Measurements from ENCODE around the gene CAMTA1. TPM values are rescaled to one million over a fixed set of nuclear protein-coding genes. Genes with fewer than 3 reads are reported as not detected.

The CAMTA1 gene
- polyA plus RNA-seq, 1 of the 3 experiments (the other 2 are of a cell fraction), result 63.1 TPM

DNA sequence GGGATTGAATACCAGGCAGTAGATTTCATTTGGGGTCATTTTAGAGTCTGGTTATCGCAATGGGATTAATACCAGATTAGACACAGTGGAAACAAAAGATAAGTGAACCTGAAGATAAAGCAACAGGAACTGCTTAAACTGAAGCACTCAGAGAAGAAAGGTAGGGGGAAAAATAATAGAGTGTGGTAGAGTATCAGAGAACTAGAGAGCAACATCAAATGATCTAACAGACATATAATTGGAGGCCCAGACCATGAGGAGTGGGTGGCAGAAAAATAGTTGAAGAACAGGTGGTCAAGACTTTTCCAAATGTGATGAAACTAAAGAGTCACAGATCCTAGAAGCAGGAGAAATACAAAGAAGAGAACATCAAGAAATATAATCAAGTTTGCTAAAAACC is 484.3 kb downstream of the CAMTA1 start:
- H3F3A ChIP-seq (replicated peaks; ENCODE audit: insufficient read depth), result peaks cover 4% of the 10 kb centered on the region
- peaks cover 0 to 21% of the 10 kb centered on the region in 2 experiments; a peak in 2 of 4 replicates for H3K4me1 ChIP-seq (ENCODE audit: control insufficient read depth in 1 of 2, insufficient read depth in 2 of 2, low read depth in 1 of 2, low read length in 1 of 2)
- no peak for DNase-seq
- no peaks in the 10 kb centered on the region for H3K27me3 ChIP-seq (ENCODE audit: insufficient read depth)
- H3K9me3 ChIP-seq, result no peaks in the 10 kb centered on the region; the same call in 1 of the 2 replicates
- H3K4me3 ChIP-seq (ENCODE audit: low read depth in 2 of 2, low read length in 1 of 2), result no peak overlapping the region
- H3K9me2 ChIP-seq, result no peaks in the 10 kb centered on the region
- H3K79me2 ChIP-seq (ENCODE audit: insufficient read depth), result no peaks in the 10 kb centered on the region
- H3K9ac ChIP-seq, result no peak overlapping the region
- CTCF ChIA-PET, result no interaction called here
- H4K20me1 ChIP-seq (ENCODE audit: insufficient read depth), result no peaks in the 10 kb centered on the region
- WGBS (ENCODE audit: low lambda C conversion rate), result 90% methylated on average over 1 of the region's 1 CpG
- H3K4me2 ChIP-seq, result no peak overlapping the region
- TF ChIP-seq JUND (IDR thresholded peaks at IDR 0.05), result no peak
- no peak for TF ChIP-seq TAF1 (IDR thresholded peaks at IDR 0.05; ENCODE audit: borderline replicate concordance, low read depth, low read length)
- TF ChIP-seq, protein P1, sequence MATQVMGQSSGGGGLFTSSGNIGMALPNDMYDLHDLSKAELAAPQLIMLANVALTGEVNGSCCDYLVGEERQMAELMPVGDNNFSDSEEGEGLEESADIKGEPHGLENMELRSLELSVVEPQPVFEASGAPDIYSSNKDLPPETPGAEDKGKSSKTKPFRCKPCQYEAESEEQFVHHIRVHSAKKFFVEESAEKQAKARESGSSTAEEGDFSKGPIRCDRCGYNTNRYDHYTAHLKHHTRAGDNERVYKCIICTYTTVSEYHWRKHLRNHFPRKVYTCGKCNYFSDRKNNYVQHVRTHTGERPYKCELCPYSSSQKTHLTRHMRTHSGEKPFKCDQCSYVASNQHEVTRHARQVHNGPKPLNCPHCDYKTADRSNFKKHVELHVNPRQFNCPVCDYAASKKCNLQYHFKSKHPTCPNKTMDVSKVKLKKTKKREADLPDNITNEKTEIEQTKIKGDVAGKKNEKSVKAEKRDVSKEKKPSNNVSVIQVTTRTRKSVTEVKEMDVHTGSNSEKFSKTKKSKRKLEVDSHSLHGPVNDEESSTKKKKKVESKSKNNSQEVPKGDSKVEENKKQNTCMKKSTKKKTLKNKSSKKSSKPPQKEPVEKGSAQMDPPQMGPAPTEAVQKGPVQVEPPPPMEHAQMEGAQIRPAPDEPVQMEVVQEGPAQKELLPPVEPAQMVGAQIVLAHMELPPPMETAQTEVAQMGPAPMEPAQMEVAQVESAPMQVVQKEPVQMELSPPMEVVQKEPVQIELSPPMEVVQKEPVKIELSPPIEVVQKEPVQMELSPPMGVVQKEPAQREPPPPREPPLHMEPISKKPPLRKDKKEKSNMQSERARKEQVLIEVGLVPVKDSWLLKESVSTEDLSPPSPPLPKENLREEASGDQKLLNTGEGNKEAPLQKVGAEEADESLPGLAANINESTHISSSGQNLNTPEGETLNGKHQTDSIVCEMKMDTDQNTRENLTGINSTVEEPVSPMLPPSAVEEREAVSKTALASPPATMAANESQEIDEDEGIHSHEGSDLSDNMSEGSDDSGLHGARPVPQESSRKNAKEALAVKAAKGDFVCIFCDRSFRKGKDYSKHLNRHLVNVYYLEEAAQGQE (IDR thresholded peaks at IDR 0.05; ENCODE audit: low read depth, low read length), result no peak
- no peak for TF ChIP-seq NRF1 (IDR thresholded peaks at IDR 0.05; ENCODE audit: low read depth, low read length)
- no peak for TF ChIP-seq EP300 (IDR thresholded peaks at IDR 0.05; ENCODE audit: borderline replicate concordance in 1 of 2, low read depth in 1 of 2, low read length in 1 of 2)
- TF ChIP-seq FOSL2 (IDR thresholded peaks at IDR 0.05; ENCODE audit: borderline replicate concordance, low read depth), result no peak
- no peak for TF ChIP-seq RAD21 (IDR thresholded peaks at IDR 0.05; ENCODE audit: low read length)
- TF ChIP-seq TEAD4 (IDR thresholded peaks at IDR 0.05; ENCODE audit: borderline replicate concordance, insufficient read depth), result no peak
- TF ChIP-seq, protein P2, sequence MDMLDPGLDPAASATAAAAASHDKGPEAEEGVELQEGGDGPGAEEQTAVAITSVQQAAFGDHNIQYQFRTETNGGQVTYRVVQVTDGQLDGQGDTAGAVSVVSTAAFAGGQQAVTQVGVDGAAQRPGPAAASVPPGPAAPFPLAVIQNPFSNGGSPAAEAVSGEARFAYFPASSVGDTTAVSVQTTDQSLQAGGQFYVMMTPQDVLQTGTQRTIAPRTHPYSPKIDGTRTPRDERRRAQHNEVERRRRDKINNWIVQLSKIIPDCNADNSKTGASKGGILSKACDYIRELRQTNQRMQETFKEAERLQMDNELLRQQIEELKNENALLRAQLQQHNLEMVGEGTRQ (IDR thresholded peaks at IDR 0.05; ENCODE audit: borderline replicate concordance, low read depth, low read length), result no peak
- no peak overlapping the region for H2AFZ ChIP-seq (ENCODE audit: low read depth)
- POLR2A ChIA-PET, result no interaction called here
- no peak overlapping the region for H3K27ac ChIP-seq (ENCODE audit: low read depth in 2 of 2, low read length in 1 of 2)
- no peaks in the 10 kb centered on the region for H3K36me3 ChIP-seq (replicated peaks in 1 of 2; ENCODE audit: control insufficient read depth in 1 of 2, insufficient read depth in 2 of 2, low read length in 1 of 2)

DNA sequence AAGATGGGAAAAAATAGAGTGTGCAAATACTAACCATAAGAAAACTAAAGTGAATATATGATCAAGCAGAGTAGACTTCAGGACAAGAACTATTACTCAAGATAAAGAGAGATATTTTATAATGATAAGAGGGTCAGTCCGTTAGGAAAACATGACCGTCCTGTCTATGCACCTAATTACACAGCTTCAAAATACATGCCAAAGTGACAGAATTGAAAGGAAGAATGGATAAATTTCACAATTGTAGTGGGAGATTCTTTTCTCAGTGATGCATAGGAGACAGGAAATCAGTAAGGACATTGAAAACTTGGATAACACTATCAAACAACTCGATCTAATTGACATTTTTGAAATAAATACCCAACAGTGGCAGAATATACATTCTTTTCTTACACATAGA is 489.0 kb downstream of the CAMTA1 start:
- Histone ChIP-seq H3F3A (replicated peaks; ENCODE audit: insufficient read depth) (peaks cover 4% of the 10 kb centered on the region), H3K27me3 (ENCODE audit: insufficient read depth) (no peaks in the 10 kb centered on the region), H3K79me2 (ENCODE audit: insufficient read depth) (no peaks in the 10 kb centered on the region), H3K4me1 (ENCODE audit: control insufficient read depth in 1 of 2, insufficient read depth in 2 of 2, low read depth in 1 of 2, low read length in 1 of 2) (no peaks in the 10 kb centered on the region), H3K9me3 (no peaks in the 10 kb centered on the region; the same call in 1 of the 2 replicates), H2AFZ (ENCODE audit: low read depth) (no peak overlapping the region), H3K9me2 (no peaks in the 10 kb centered on the region), H4K20me1 (ENCODE audit: insufficient read depth) (no peaks in the 10 kb centered on the region), H3K27ac (ENCODE audit: low read depth in 2 of 2, low read length in 1 of 2) (no peak overlapping the region), H3K9ac (no peak overlapping the region), H3K36me3 (replicated peaks in 1 of 2; ENCODE audit: control insufficient read depth in 1 of 2, insufficient read depth in 2 of 2, low read length in 1 of 2) (peaks cover 0 to 4% of the 10 kb centered on the region in 2 experiments), H3K4me3 (ENCODE audit: low read depth in 2 of 2, low read length in 1 of 2) (no peak overlapping the region), H3K4me2 (no peak overlapping the region)
- 37% methylated on average over 3 of the region's 3 CpGs for WGBS (ENCODE audit: low lambda C conversion rate)
- ChIA-PET POLR2A (no interaction called here), CTCF (interaction anchor here (1.0 kb wide), 1 partner anchor 395 kb away, joined by 3 read pairs; no protein-coding TSS in a partner anchor)
- no peak for DNase-seq
- TF ChIP-seq RAD21 (IDR thresholded peaks at IDR 0.05; ENCODE audit: low read length) (no peak), NRF1 (IDR thresholded peaks at IDR 0.05; ENCODE audit: low read depth, low read length) (no peak), MXI1 (IDR thresholded peaks at IDR 0.05; ENCODE audit: low read depth, low read length) (no peak), FOXM1 (IDR thresholded peaks at IDR 0.05; ENCODE audit: low read depth) (no peak)
- TF ChIP-seq, protein P3, sequence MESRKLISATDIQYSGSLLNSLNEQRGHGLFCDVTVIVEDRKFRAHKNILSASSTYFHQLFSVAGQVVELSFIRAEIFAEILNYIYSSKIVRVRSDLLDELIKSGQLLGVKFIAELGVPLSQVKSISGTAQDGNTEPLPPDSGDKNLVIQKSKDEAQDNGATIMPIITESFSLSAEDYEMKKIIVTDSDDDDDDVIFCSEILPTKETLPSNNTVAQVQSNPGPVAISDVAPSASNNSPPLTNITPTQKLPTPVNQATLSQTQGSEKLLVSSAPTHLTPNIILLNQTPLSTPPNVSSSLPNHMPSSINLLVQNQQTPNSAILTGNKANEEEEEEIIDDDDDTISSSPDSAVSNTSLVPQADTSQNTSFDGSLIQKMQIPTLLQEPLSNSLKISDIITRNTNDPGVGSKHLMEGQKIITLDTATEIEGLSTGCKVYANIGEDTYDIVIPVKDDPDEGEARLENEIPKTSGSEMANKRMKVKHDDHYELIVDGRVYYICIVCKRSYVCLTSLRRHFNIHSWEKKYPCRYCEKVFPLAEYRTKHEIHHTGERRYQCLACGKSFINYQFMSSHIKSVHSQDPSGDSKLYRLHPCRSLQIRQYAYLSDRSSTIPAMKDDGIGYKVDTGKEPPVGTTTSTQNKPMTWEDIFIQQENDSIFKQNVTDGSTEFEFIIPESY (IDR thresholded peaks at IDR 0.05; ENCODE audit: borderline replicate concordance, low read depth), result no peak
